SH-SY5Y (cell line): Measurements from ENCODE around the gene THADA.

Experiments used
- GATA2 ChIP-seq: IDR thresholded peaks from 2 replicates; pipeline ENCODE4 v1.6.1; 2011; ENCODE audit warnings: mild to moderate bottlenecking, low read depth, low read length
- GATA3 ChIP-seq: IDR thresholded peaks from 2 replicates; pipeline ENCODE4 v1.6.1; 2011; ENCODE audit warnings: low read depth, mild to moderate bottlenecking, low read length, moderate library complexity

- no peak for TF ChIP-seq GATA2
- TF ChIP-seq GATA3: no peak
Measured at GRCh38 chr2:43423941-43424261, 171.9 kb downstream of the THADA start.
